HEK293 (cell line): Measurements from ENCODE around the gene CSK.

Experiments
- CTCF ChIA-PET: fragments of 350-600 bp; formaldehyde crosslinking; extraction: SDS; loops from one replicate; lab custom pipeline; 2021; ENCODE audit warnings: antibody characterized with exemption; lab: Yijun Ruan, JAX
- POLR2A ChIA-PET: fragments of 300-600 bp; formaldehyde crosslinking; extraction: SDS; loops from one replicate; lab custom pipeline; 2020; ENCODE audit warnings: antibody characterized with exemption, inconsistent platforms; lab: Yijun Ruan, JAX
- H3K27ac ChIP-seq: fragments of 200-500 bp; sonication (Bioruptor generic); 2 replicates; pipeline ENCODE4 v1.5.1; 2014; ENCODE audit warnings: low read depth, low read length, control low read depth, inconsistent platforms; ENCODE audit errors: extremely low read depth
- H3K36me3 ChIP-seq, 2 experiments: fragments of 200-500 bp in 1 of 2; sonication (Bioruptor generic) in 1 of 2; 1 replicate in 1 of 2; 2 replicates in 1 of 2; pipeline ENCODE4 v1.5.1; 2014 to 2017; ENCODE audit warnings: inconsistent platforms in 2 of 2, low read length in 2 of 2; ENCODE audit not compliant: control insufficient read depth in 2 of 2, insufficient read depth in 1 of 2
- H3K4me1 ChIP-seq: fragments of 200-500 bp; sonication (Bioruptor generic); 2 replicates; pipeline ENCODE4 v1.5.1; 2014; ENCODE audit warnings: mild to moderate bottlenecking, low read length, inconsistent platforms; ENCODE audit not compliant: control insufficient read depth, insufficient read depth
- H3K4me3 ChIP-seq: 2 replicates; pipeline ENCODE4 v1.5.1; 2011; ENCODE audit warnings: low read depth, mild to moderate bottlenecking, control low read depth, low read length, moderate library complexity
- H3K9me3 ChIP-seq: fragments of 200-500 bp; sonication (Bioruptor generic); 2 replicates; pipeline ENCODE4 v1.5.1; 2014; ENCODE audit warnings: low read depth, low read length, inconsistent platforms; ENCODE audit not compliant: control insufficient read depth, insufficient read depth
- KLF7 ChIP-seq: fragments of 450-650 bp; formaldehyde crosslinking; IDR thresholded peaks from 2 replicates; pipeline ENCODE4 v1.5.1; 2016; ENCODE audit warnings: missing biosample characterization, missing genetic modification characterization, borderline replicate concordance
- PRDM1 ChIP-seq: fragments of 450-650 bp; formaldehyde crosslinking; IDR thresholded peaks from 2 replicates; pipeline ENCODE4; 2016; ENCODE audit warnings: missing biosample characterization, missing genetic modification characterization
- REPIN1 ChIP-seq: fragments of 450-650 bp; formaldehyde crosslinking; IDR thresholded peaks from 2 replicates; pipeline ENCODE4 v1.5.1; 2017; ENCODE audit warnings: missing biosample characterization, missing genetic modification characterization, low read depth
- SETDB1 ChIP-seq: IDR thresholded peaks from one replicate; pipeline ENCODE4 v1.6.1; 2017; ENCODE audit warnings: mild to moderate bottlenecking, low read length, moderate library complexity, mixed read lengths; ENCODE audit not compliant: insufficient read length
- ZBTB49 ChIP-seq: fragments of 450-650 bp; formaldehyde crosslinking; IDR thresholded peaks from 2 replicates; pipeline ENCODE4 v1.5.1; 2016; ENCODE audit warnings: missing biosample characterization, missing genetic modification characterization, low read depth
- ZNF140 ChIP-seq: fragments of 450-650 bp; formaldehyde crosslinking; IDR thresholded peaks from 2 replicates; pipeline ENCODE4 v1.5.1; 2016; ENCODE audit warnings: missing biosample characterization, missing genetic modification characterization
- ZNF221 ChIP-seq: fragments of 450-650 bp; formaldehyde crosslinking; IDR thresholded peaks from 2 replicates; pipeline ENCODE4 v1.5.1; 2017; ENCODE audit warnings: missing biosample characterization, missing genetic modification characterization, borderline replicate concordance
- ZNF341 ChIP-seq: fragments of 450-650 bp; formaldehyde crosslinking; IDR thresholded peaks from 2 replicates; pipeline ENCODE4; 2016; ENCODE audit warnings: low read depth, missing biosample characterization, missing genetic modification characterization
- ZNF350 ChIP-seq: fragments of 450-650 bp; formaldehyde crosslinking; IDR thresholded peaks from 2 replicates; pipeline ENCODE4 v1.5.0; 2017; ENCODE audit warnings: missing biosample characterization, mild to moderate bottlenecking, missing genetic modification characterization
- ZNF362 ChIP-seq: fragments of 450-650 bp; formaldehyde crosslinking; IDR thresholded peaks from 2 replicates; pipeline ENCODE4 v1.5.1; 2016; ENCODE audit warnings: missing biosample characterization, missing genetic modification characterization
- ZNF501 ChIP-seq: fragments of 450-650 bp; formaldehyde crosslinking; IDR thresholded peaks from 2 replicates; pipeline ENCODE4 v1.5.1; 2016; ENCODE audit warnings: missing biosample characterization, missing genetic modification characterization
- ZNF514 ChIP-seq: fragments of 450-650 bp; formaldehyde crosslinking; IDR thresholded peaks from 2 replicates; pipeline ENCODE4 v1.5.1; 2016; ENCODE audit warnings: missing biosample characterization, missing genetic modification characterization
- ZNF600 ChIP-seq: fragments of 450-650 bp; formaldehyde crosslinking; IDR thresholded peaks from 2 replicates; pipeline ENCODE4 v1.5.1; 2016; ENCODE audit warnings: missing biosample characterization, missing genetic modification characterization
- ZNF768 ChIP-seq: fragments of 450-650 bp; formaldehyde crosslinking; IDR thresholded peaks from 2 replicates; pipeline ENCODE4 v1.5.1; 2018; ENCODE audit warnings: missing biosample characterization, mild to moderate bottlenecking, missing genetic modification characterization
- ZSCAN4 ChIP-seq: fragments of 450-650 bp; formaldehyde crosslinking; IDR thresholded peaks from 2 replicates; pipeline ENCODE4 v1.5.1; 2017; ENCODE audit warnings: missing biosample characterization, missing genetic modification characterization

CSK gene

GRCh38 chr15:74783808-74784175 is 1.9 kb downstream of the CSK start (continued):
- no peak for TF ChIP-seq ZNF600 (tag by site-specific recombination)
- no peak for TF ChIP-seq ZNF501 (tag by site-specific recombination)
- no peak for TF ChIP-seq KLF7 (tag by site-specific recombination)

- ChIA-PET CTCF (interaction anchor here (0.6 to 25.7 kb wide), 7 partner anchors 5 to 152 kb away, joined by 3 to 649 read pairs (median 4); partner anchors contain the start of gene CSK), POLR2A (interaction anchor here (0.5 to 0.8 kb wide), 2 partner anchors 57 to 252 kb away, joined by 5 to 6 read pairs; no protein-coding TSS in a partner anchor)
- no peak overlapping the region for H3K4me3 ChIP-seq
- peaks cover 41% of the 10 kb centered on the region for H3K4me1 ChIP-seq
- no peaks in the 10 kb centered on the region for H3K9me3 ChIP-seq
- H3K27ac ChIP-seq: no peak overlapping the region
- TF ChIP-seq KLF7 (tag by site-specific recombination) (no peak), PRDM1 (tag by site-specific recombination) (peak; percentile 71)
- peaks cover 0 to 26% of the 10 kb centered on the region in 2 experiments; a peak in 1 of 3 replicates for H3K36me3 ChIP-seq
These were observed 2.7 kb downstream of the CSK start for GRCh38 chr15:74784426-74785193.

GRCh38 chr15:74785194-74786032 is 3.5 kb downstream of the CSK start:
- Histone ChIP-seq H3K27ac (no peak overlapping the region), H3K36me3 (peaks cover 0 to 30% of the 10 kb centered on the region in 2 experiments; a peak in 1 of 3 replicates), H3K4me3 (no peak overlapping the region)
- POLR2A ChIA-PET: no interaction called here
- CTCF ChIA-PET: interaction anchor here (0.6 to 25.7 kb wide), 7 partner anchors 4 to 153 kb away, joined by 3 to 649 read pairs (median 19); partner anchors contain the start of gene CSK
- TF ChIP-seq SETDB1 (no peak), REPIN1 (tag by site-specific recombination) (no peak), ZNF768 (tag by site-specific recombination) (no peak), ZNF221 (tag by site-specific recombination) (no peak), ZNF140 (no peak), ZNF350 (tag by site-specific recombination) (no peak), ZNF362 (peak; percentile 87), ZNF341 (peak; percentile 18; the same call in 1 of the 2 replicates), ZNF514 (tag by site-specific recombination) (no peak), ZBTB49 (tag by site-specific recombination) (no peak), ZSCAN4 (tag by site-specific recombination) (peak; percentile 76; the same call in 1 of the 2 replicates)
- TF ChIP-seq, all 188 proteins: peak for 3
- H3K9me3 ChIP-seq: no peaks in the 10 kb centered on the region
- peaks cover 49% of the 10 kb centered on the region for H3K4me1 ChIP-seq
